K562 (cell line): ENCODE data around the gene GHRH. TPM values are rescaled to one million over a fixed set of nuclear protein-coding genes. Genes with fewer than 3 reads are reported as not detected.

Experiments
- ATAC-seq: fragments of 200-7000 bp; cut with Tn5 transposase; 3 replicates; pipeline ENCODE4 v1.9.1; 2020; ENCODE audit warnings: moderate library complexity
- BruUV-seq: library from RNA; stranded (reverse); fragments of 400-500 nt; replicated peaks from 2 replicates; lab custom pipeline; 2021; lab: Mats Ljungman, UMichigan
- CTCF ChIA-PET: fragments of 300-600 bp; formaldehyde crosslinking; extraction: SDS; loops from one replicate; lab custom pipeline; 2021; ENCODE audit warnings: low intra/inter-chr PET ratio; lab: Yijun Ruan, JAX
- POLR2A ChIA-PET: fragments of 300-600, 350-650 bp; sonication (Branson Sonifier 250); formaldehyde crosslinking; extraction: SDS; loops from one replicate; lab custom pipeline; 2021; ENCODE audit warnings: antibody characterized with exemption, inconsistent platforms; lab: Yijun Ruan, JAX
- DNase-seq, 4 experiments: peaks; one replicate each; pipeline versions ENCODE4 v3.0.0 to v3.0.0-alpha.2; 2011 to 2018; ENCODE audit warnings: low spot score in 3 of 4, mixed read lengths in 3 of 4; ENCODE audit errors: extremely low read depth in 1 of 4
- FAIRE-seq: peaks from 2 replicates; lab custom pipeline; 2011; peaks lifted over from hg19 to GRCh38; lab: Jason Lieb, UNC
- H2AFZ ChIP-seq: 2 replicates; pipeline ENCODE4 v1.6.0; 2011; ENCODE audit warnings: low read depth, low read length, control low read depth, inconsistent platforms
- H3K27ac ChIP-seq: fragments of 200-600 bp; 3 replicates; pipeline ENCODE4 v1.8.0; 2011; ENCODE audit warnings: low read depth, mild to moderate bottlenecking, control low read depth, inconsistent platforms, low read length, moderate library complexity, mixed read lengths; ENCODE audit errors: extremely low read depth
- H3K27me3 ChIP-seq, 2 experiments: fragments of 300-600 bp in 1 of 2; 2 replicates in 1 of 2; 3 replicates in 1 of 2; pipeline versions ENCODE4 v1.6.0 to v1.8.0; 2011; ENCODE audit warnings: inconsistent platforms in 2 of 2, low read length in 2 of 2, mild to moderate bottlenecking in 1 of 2, mixed read lengths in 1 of 2, moderate library complexity in 1 of 2; ENCODE audit not compliant: control insufficient read depth in 2 of 2, insufficient read depth in 2 of 2
- H3K36me3 ChIP-seq: fragments of 300-600 bp; 3 replicates; pipeline ENCODE4 v1.8.0; 2011; ENCODE audit warnings: mild to moderate bottlenecking, low read length, inconsistent platforms; ENCODE audit not compliant: control insufficient read depth, insufficient read depth
- H3K4me1 ChIP-seq, 2 experiments: fragments of 200-600 bp in 1 of 2; replicated peaks in 1 of 2; 2 replicates in 1 of 2; 3 replicates in 1 of 2; pipeline versions ENCODE4 v1.5.1 to v1.8.0; 2011; ENCODE audit warnings: inconsistent platforms in 2 of 2, low read length in 2 of 2, mild to moderate bottlenecking in 1 of 2, mixed read lengths in 1 of 2, moderate library complexity in 1 of 2; ENCODE audit not compliant: control insufficient read depth in 2 of 2, insufficient read depth in 2 of 2
- H3K4me2 ChIP-seq: 2 replicates; pipeline ENCODE4 v1.6.1; 2011; ENCODE audit warnings: low read length, control low read depth, inconsistent platforms, mixed read lengths; ENCODE audit not compliant: insufficient read depth
- H3K4me3 ChIP-seq: fragments of 200-600 bp; sonication (generic), shearing (Covaris generic); 2 replicates; pipeline ENCODE4 v1.5.1; 2016; ENCODE audit warnings: control low read depth, inconsistent platforms
- H3K79me2 ChIP-seq: fragments of 200-600 bp; 3 replicates; pipeline ENCODE4 v1.8.0; 2011; ENCODE audit warnings: low read length, inconsistent platforms; ENCODE audit not compliant: control insufficient read depth, insufficient read depth
- H3K9ac ChIP-seq, 2 experiments: 2 replicates each; pipeline versions ENCODE4 v1.6.0 to v1.6.1; 2011; ENCODE audit warnings: low read depth in 2 of 2, low read length in 2 of 2, control low read depth in 1 of 2, inconsistent platforms in 1 of 2, mild to moderate bottlenecking in 1 of 2, mixed read lengths in 1 of 2; ENCODE audit not compliant: insufficient read depth in 1 of 2
- H3K9me1 ChIP-seq: one replicate; pipeline ENCODE4 v1.6.0; 2011; ENCODE audit warnings: inconsistent platforms, mild to moderate bottlenecking, low read length, moderate library complexity; ENCODE audit not compliant: control insufficient read depth, insufficient read depth
- H3K9me3 ChIP-seq: replicated peaks from 2 replicates; pipeline ENCODE4 v1.5.1; 2011; ENCODE audit warnings: low read depth, low read length, inconsistent platforms; ENCODE audit not compliant: control insufficient read depth, insufficient read depth
- H4K20me1 ChIP-seq: replicated peaks from 2 replicates; pipeline ENCODE4 v1.6.1; 2011; ENCODE audit warnings: low read length, inconsistent platforms, mixed read lengths; ENCODE audit not compliant: control insufficient read depth, insufficient read depth
- HMBOX1 ChIP-seq: sonication (generic); IDR thresholded peaks from 2 replicates; pipeline ENCODE4 v1.6.1; 2016
- KLF6 ChIP-seq: fragments of 250-450 bp; sonication (Bioruptor Pico); IDR thresholded peaks from 2 replicates; pipeline ENCODE4 v1.4.0; 2020; ENCODE audit warnings: mild to moderate bottlenecking, moderate library complexity, borderline replicate concordance
- MEIS2 ChIP-seq: fragments of 450-650 bp; IDR thresholded peaks from 2 replicates; pipeline ENCODE4 v1.6.1; 2014; ENCODE audit warnings: mild to moderate bottlenecking; ENCODE audit not compliant: partially characterized antibody
- MIER1 ChIP-seq: fragments of 450-650 bp; IDR thresholded peaks from 2 replicates; pipeline ENCODE4 v1.6.1; 2016; ENCODE audit warnings: antibody characterized with exemption, mild to moderate bottlenecking, low read depth
- SRSF1 ChIP-seq: fragments of 200-400 bp; formaldehyde crosslinking; IDR thresholded peaks from 2 replicates; pipeline ENCODE4 v1.6.1; 2017; ENCODE audit warnings: mild to moderate bottlenecking, low read depth, low read length, moderate library complexity
- WGBS: fragments of 100-300 bp; shearing (Covaris generic); methylation state at CpG from one replicate; pipeline ENCODE4 v1.1.6; 2016; ENCODE audit warnings: low coverage, mixed read lengths; ENCODE audit not compliant: insufficient coverage; ENCODE audit errors: missing lambda C conversion rate; 5-methylcytosine and 5-hydroxymethylcytosine counted together
- in situ Hi-C: fragments of 300-500 bp; cut with MboI; formaldehyde crosslinking; loops from 4 replicates; pipeline ENCODE4 v1.15.0; 2018; ENCODE audit warnings: inconsistent platforms, mixed read lengths
- intact Hi-C: fragments of 100-400 bp; cut with micrococcal nuclease; formaldehyde crosslinking; loops from 2 replicates; pipeline ENCODE4 v1.14.2; 2022
- polyA plus RNA-seq, 8 experiments: library from polyadenylated mRNA; depleted of rRNA in 4 of 8; stranded (reverse) in 5 of 8; unstranded in 3 of 8; fragments of >200 nt; fragmentation: Nextera tagmentation in 2 of 8; fragmentation: Illumina TruSeq in 1 of 8; extraction: Ambion mirVana in 2 of 8; extraction: Trizol in 1 of 8; gene quantifications; 2 replicates each; pipeline versions ENCODE4 v1.2.1 to v1.2.3, GENCODE V29; 2011 to 2014; ENCODE audit warnings: inconsistent platforms in 1 of 8, missing spikeins in 1 of 8
- total RNA-seq, 7 experiments: library from RNA; depleted of rRNA in 6 of 7; stranded (reverse); fragments of >200 nt in 6 of 7; fragmentation: Illumina TruSeq in 2 of 7; extraction: Trizol in 2 of 7; gene quantifications; 2 replicates each; pipeline versions ENCODE4 v1.2.1 to v1.2.3, GENCODE V29; 2011 to 2021; ENCODE audit warnings: low replicate concordance in 1 of 7

The GHRH gene
- total and polyA plus RNA-seq, 9 of the 15 experiments (the other 6 are each of a cell fraction or from before 2014, with no cell fraction given), result not detected

DNA sequence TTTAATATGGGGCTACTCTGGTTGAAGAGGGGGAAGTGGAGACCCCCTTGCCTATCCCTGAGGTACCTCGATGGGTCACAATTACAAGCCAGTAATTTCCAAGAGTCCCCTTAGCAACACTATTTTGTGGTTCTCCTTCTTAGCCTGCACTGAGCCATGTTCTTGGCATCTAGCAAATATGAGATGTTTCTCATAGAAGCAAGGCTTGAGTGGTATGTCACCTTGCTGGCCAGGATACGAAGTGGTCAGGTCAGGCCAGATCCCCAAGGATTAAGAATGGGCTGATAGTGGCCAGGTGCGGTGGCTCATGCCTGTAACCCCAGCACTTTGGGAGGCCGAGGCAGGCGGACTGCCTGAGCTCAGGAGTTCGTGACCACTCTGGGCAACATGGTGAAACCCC is 2.1 kb upstream of the GHRH start (continued):
- TF ChIP-seq HMBOX1, result no peak

DNA sequence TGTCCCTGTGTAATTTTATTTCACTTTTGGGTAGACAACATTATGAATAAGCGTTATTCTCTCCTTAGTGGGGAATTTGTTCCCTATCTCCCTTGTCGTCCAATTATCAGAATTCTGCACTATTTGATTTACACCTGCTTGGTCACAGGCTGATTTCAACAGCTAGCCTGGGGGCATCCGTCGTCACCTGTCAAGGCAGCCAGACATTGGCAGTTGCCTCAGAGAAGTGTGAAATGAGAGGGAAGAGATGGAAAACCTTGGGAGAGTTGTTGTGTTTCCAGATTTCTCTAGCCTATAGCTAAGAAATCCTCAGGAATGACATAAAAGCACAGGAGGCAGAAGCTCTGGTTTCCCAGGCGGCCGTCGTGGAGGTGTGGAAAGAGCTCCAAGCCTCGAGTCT is 891 bp upstream of the GHRH start:
- peaks cover 3% of the 10 kb centered on the region; the same call in 1 of the 2 replicates for H4K20me1 ChIP-seq
- TF ChIP-seq SRSF1 (no peak), MIER1 (no peak), KLF6 (no peak), MEIS2 (peak; percentile 7)
- no peak overlapping the region for H3K4me2 ChIP-seq
- peaks cover 21 to 53% of the 10 kb centered on the region in 2 experiments for H3K27me3 ChIP-seq
- intact Hi-C loops, result no loop called here
- CTCF ChIA-PET, result no interaction called here
- POLR2A ChIA-PET, result interaction anchor here (1.0 to 1.2 kb wide), 2 partner anchors 67 to 120 kb away, joined by 3 read pairs; no protein-coding TSS in a partner anchor
- H3K4me3 ChIP-seq, result no peak overlapping the region
- H3K36me3 ChIP-seq, result no peaks in the 10 kb centered on the region
- no peak for ATAC-seq
- H3K27ac ChIP-seq, result no peak overlapping the region
- peaks cover 0 to 7% of the 10 kb centered on the region in 2 experiments; a peak in 1 of 5 replicates for H3K4me1 ChIP-seq
- no peak for DNase-seq
- 15% methylated on average over 8 of the region's 8 CpGs for WGBS
- H2AFZ ChIP-seq, result no peak overlapping the region
- H3K9ac ChIP-seq, result no peak overlapping the region
- in situ Hi-C loops, result no loop called here
- H3K79me2 ChIP-seq, result no peaks in the 10 kb centered on the region
- FAIRE-seq, result no peak
- H3K9me1 ChIP-seq, result no peaks in the 10 kb centered on the region
- no TSS peak for BruUV-seq
- no peaks in the 10 kb centered on the region for H3K9me3 ChIP-seq
